Panc1 (cell line): Measurements from ENCODE around the gene CDK11A. TPM values are rescaled to one million over a fixed set of nuclear protein-coding genes. Genes with fewer than 3 reads are reported as not detected.
"Not testable (repeated sequence)": the region's sequence is repeated elsewhere in the genome, so short reads cannot be mapped to it uniquely, and the experiment has no call there.

Experiments
- ATAC-seq: fragments of 200-7000 bp; cut with Tn5 transposase; 2 replicates; pipeline ENCODE4 v1.9.1; 2020; ENCODE audit warnings: mild to moderate bottlenecking, moderate library complexity
- BruUV-seq: library from RNA; stranded (reverse); fragments of 400-500 nt; replicated peaks from 2 replicates; lab custom pipeline; 2021; lab: Mats Ljungman, UMichigan
- CTCF ChIA-PET: fragments of 300-600 bp; sonication (Branson Sonifier 250); formaldehyde crosslinking; loops from one replicate; lab custom pipeline; 2022; ENCODE audit warnings: antibody characterized with exemption; lab: Charles Lee
- POLR2A ChIA-PET: fragments of 300-600 bp; sonication (Branson Sonifier 250); formaldehyde crosslinking; loops from one replicate; lab custom pipeline; 2022; ENCODE audit warnings: antibody characterized with exemption; lab: Charles Lee
- DNase-seq: peaks from one replicate; pipeline ENCODE4 v3.0.0-alpha.2; 2010; ENCODE audit warnings: low read depth, low spot score
- H3K27ac ChIP-seq: 2 replicates; pipeline ENCODE4 v1.5.1; 2011; ENCODE audit warnings: mild to moderate bottlenecking, low read length, inconsistent platforms
- H3K27me3 ChIP-seq: fragments of 200-500 bp; sonication (Bioruptor generic); 2 replicates; pipeline ENCODE4 v1.6.0; 2014; ENCODE audit warnings: low read length, inconsistent platforms; ENCODE audit not compliant: control insufficient read depth, insufficient read depth
- H3K36me3 ChIP-seq: fragments of 200-500 bp; sonication (Bioruptor generic); 2 replicates; pipeline ENCODE4 v1.5.1; 2014; ENCODE audit warnings: inconsistent platforms, mild to moderate bottlenecking, low read length, moderate library complexity; ENCODE audit not compliant: control insufficient read depth, insufficient read depth
- H3K4me1 ChIP-seq: 2 replicates; pipeline ENCODE4 v1.5.1; 2011; ENCODE audit warnings: inconsistent platforms, mild to moderate bottlenecking, low read length, moderate library complexity; ENCODE audit not compliant: control insufficient read depth, insufficient read depth
- H3K4me3 ChIP-seq, 2 experiments: 2 replicates each; pipeline ENCODE4 v1.5.1; 2011 to 2012; ENCODE audit warnings: low read depth in 2 of 2, low read length in 2 of 2, mild to moderate bottlenecking in 2 of 2, inconsistent platforms in 1 of 2, moderate library complexity in 1 of 2
- H3K9me3 ChIP-seq: fragments of 200-500 bp; sonication (Bioruptor generic); 2 replicates; pipeline ENCODE4 v1.5.1; 2014; ENCODE audit warnings: low read depth, mild to moderate bottlenecking, inconsistent platforms, low read length, moderate library complexity; ENCODE audit not compliant: control insufficient read depth, insufficient read depth
- in situ Hi-C: cut with HindIII; loops from 2 replicates; pipeline ENCODE4 v1.10.0; 2016; ENCODE audit warnings: low sequenced_read_pairs, low pct_unique_long_range_greater_than_20kb
- intact Hi-C: fragments of 100-400 bp; cut with micrococcal nuclease; formaldehyde crosslinking; loops from one replicate; pipeline ENCODE4 v1.10.0; 2022; ENCODE audit not compliant: unreplicated experiment
- total RNA-seq: library from RNA; stranded (reverse); gene quantifications from one replicate; pipeline ENCODE4 v1.2.1, GENCODE V29; 2021; ENCODE audit not compliant: unreplicated experiment

The CDK11A gene
- total RNA-seq, 1 experiment from 2014 or later, result 83.6 TPM

DNA sequence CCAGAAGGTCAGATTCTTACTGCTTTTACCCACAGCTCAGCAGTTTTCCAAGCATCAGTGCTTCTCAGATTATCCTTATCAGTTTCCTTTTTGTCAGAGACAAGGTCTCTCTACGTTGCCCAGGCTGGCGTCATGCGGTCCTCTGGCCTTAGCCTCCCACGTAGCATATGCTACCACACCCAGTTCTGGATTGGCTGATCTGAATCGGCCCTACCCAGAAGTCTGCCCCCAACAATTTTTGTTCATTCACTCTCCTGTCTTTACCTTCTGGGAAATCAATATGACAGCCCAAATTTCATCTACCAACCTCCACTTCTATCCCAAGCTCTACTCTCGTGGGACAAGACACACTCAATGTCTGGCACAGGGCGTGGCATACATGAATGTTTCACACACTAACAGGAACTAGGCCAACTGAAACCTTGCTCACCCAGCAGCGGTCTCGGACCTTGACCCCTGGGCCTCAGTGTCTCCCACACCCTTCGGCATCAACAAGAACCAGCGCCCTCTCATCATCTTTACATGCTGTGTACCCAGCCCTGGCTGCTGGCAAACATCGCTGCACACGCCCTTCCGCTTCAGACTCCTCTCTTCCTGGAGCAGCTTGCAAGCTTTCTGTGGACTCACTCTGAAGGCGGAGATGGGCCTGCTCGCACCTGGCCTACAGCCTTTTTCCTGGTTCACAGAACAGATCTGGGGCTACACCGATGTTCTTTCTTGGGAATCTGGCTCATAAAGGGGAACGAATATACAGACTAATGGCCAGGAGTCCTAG is 8.9 kb downstream of the CDK11A start:
- H3K36me3 ChIP-seq, H3K27ac ChIP-seq, DNase-seq, H3K4me1 ChIP-seq, POLR2A ChIA-PET, CTCF ChIA-PET, intact Hi-C loops, ATAC-seq, BruUV-seq, H3K4me3 ChIP-seq, H3K9me3 ChIP-seq, in situ Hi-C loops, H3K27me3 ChIP-seq: not testable (repeated sequence)

DNA sequence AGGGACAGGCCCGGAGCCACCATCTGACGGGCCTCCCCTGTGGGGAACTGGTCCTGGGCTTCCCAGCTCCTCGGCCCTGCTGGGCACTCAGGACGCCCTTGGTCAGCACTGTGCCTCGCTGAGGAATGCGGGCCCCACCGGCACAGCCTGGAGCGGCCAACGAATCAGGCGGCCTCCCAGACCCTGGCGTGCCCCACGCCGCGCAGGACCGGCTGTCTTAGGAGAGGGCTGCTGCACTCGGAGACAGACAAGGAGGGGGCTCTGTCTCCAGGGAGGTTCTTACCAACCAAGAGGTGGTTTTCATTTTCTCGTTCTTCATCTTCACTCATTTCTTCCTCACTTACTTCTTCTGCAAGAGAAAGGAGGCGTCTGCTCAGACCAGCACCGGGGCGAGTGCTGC is 16.3 kb downstream of the CDK11A start:
- BruUV-seq, intact Hi-C loops, CTCF ChIA-PET, in situ Hi-C loops, ATAC-seq, POLR2A ChIA-PET, H3K4me1 ChIP-seq, H3K9me3 ChIP-seq, H3K36me3 ChIP-seq, H3K27ac ChIP-seq, H3K4me3 ChIP-seq, H3K27me3 ChIP-seq, DNase-seq: not testable (repeated sequence)

DNA sequence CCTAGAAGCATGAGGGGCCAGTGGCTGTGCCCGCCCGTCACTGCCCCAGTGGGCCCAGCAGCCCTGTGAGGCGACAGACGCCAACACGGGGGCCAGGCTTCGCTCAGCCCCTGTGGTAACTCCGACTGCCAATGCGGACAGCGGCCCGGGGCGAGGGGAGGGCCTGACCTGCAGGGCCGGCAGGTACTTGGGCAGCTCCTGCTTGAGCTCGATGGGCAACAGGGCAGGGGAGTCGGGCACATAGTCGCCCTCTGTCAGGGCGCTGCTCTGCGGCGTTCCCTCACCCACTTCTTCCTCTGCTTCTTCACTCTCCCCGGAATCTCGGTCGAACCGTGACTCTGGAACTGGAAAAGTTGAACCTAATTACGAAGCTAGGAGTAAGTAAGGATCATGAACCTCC is 16.9 kb downstream of the CDK11A start:
- H3K27me3 ChIP-seq, H3K9me3 ChIP-seq, H3K36me3 ChIP-seq, in situ Hi-C loops, H3K4me1 ChIP-seq, ATAC-seq, DNase-seq, POLR2A ChIA-PET, intact Hi-C loops, CTCF ChIA-PET, H3K27ac ChIP-seq, BruUV-seq, H3K4me3 ChIP-seq: not testable (repeated sequence)

DNA sequence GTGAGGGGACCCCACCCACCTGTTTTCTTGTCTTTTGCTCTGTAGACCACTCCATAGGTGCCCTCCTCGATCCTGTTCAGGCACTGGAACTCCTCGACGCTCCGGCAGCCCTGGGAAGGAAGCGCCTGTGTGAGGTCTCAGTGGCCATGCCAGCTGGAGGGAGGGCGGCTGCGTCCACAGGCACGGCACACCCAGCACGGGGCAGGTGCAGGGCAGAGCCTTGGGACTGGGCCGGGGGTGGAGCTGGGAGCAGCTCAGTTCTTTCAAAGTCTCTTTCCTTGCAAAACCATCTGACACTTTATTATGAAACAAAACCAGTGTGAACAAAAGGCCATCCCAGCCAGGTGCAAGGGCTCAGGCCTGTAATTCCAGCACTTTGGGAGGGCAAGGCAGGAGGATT is 18.5 kb downstream of the CDK11A start:
- H3K9me3 ChIP-seq, intact Hi-C loops, H3K4me1 ChIP-seq, in situ Hi-C loops, H3K36me3 ChIP-seq, ATAC-seq, H3K27ac ChIP-seq, POLR2A ChIA-PET, H3K4me3 ChIP-seq, DNase-seq, H3K27me3 ChIP-seq, BruUV-seq, CTCF ChIA-PET: not testable (repeated sequence)

DNA sequence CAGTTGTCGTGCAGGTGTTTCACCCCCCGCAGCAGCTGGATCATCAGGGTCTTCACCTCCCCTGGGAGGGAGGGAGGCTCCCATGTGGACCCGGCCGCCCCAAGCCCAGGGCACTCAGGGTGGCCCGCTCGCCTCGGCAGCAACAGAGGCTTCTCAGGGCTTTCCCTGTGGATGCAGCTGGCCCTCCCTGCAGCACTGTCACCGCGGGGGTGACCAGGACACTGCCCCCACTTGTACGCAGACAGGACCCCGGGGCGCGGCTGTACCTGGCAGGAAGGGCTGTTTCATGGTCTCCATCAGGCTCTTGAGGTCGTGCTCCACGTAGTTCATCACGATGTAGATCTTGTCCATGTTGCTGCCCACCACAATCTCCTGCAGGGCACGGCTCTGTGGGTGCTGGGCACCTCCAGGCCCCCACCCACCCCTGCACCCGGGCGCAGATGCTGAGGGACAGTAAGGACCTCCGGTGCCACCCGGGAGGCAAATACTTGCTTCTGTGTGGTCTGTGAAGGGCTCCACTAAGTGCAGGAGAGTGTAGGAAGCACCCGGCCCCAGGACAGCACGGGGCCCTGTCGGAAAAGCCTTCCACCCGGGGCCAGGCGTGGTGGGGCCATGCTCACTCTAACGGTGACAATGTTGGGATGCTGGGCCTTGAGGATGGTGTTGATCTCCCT is 19.7 kb downstream of the CDK11A start:
- H3K4me3 ChIP-seq, CTCF ChIA-PET, POLR2A ChIA-PET, H3K9me3 ChIP-seq, H3K27me3 ChIP-seq, H3K36me3 ChIP-seq, in situ Hi-C loops, intact Hi-C loops, BruUV-seq, H3K27ac ChIP-seq, ATAC-seq, H3K4me1 ChIP-seq, DNase-seq: not testable (repeated sequence)
